Liver (tissue), 9 donors: ENCODE data around the gene LPIN3. TPM values are rescaled to one million over a fixed set of nuclear protein-coding genes. Genes with fewer than 3 reads are reported as not detected.

Experiments used
- DNase-seq: peaks from one replicate; pipeline ENCODE4 v3.0.0-alpha.2; 2017; ENCODE audit warnings: low spot score
- H3K27ac ChIP-seq, 2 donors: one replicate each; pipeline ENCODE4 v1.7.0; 2013; ENCODE audit warnings: inconsistent platforms in 2 of 2, low read length in 2 of 2, control low read depth in 1 of 2, low read depth in 1 of 2, mild to moderate bottlenecking in 1 of 2
- H3K27me3 ChIP-seq, 4 donors: one replicate each; pipeline versions ENCODE4 v1.6.1 to v1.7.0; 2013; ENCODE audit warnings: low read length in 3 of 4, inconsistent platforms in 1 of 4, mild to moderate bottlenecking in 1 of 4, moderate library complexity in 1 of 4; ENCODE audit not compliant: control insufficient read depth in 4 of 4, insufficient read depth in 4 of 4
- H3K36me3 ChIP-seq, 4 donors: one replicate each; pipeline versions ENCODE4 v1.6.1 to v1.7.0; 2013; ENCODE audit warnings: low read length in 3 of 4, mild to moderate bottlenecking in 3 of 4, low read depth in 1 of 4, moderate library complexity in 1 of 4; ENCODE audit not compliant: control insufficient read depth in 4 of 4, insufficient read depth in 3 of 4
- H3K4me1 ChIP-seq, 4 donors: one replicate each; pipeline versions ENCODE4 v1.6.1 to v1.7.0; 2013; ENCODE audit warnings: low read length in 3 of 4, mild to moderate bottlenecking in 3 of 4, moderate library complexity in 1 of 4; ENCODE audit not compliant: control insufficient read depth in 4 of 4, insufficient read depth in 4 of 4
- H3K4me3 ChIP-seq, 3 donors: one replicate each; pipeline versions ENCODE4 v1.6.1 to v1.7.0; 2013; ENCODE audit warnings: low read length in 3 of 3, control low read depth in 1 of 3, low read depth in 1 of 3, mild to moderate bottlenecking in 1 of 3
- H3K9ac ChIP-seq, 2 donors: one replicate each; pipeline ENCODE4 v1.7.0; 2013; ENCODE audit warnings: low read length in 2 of 2, mild to moderate bottlenecking in 2 of 2, moderate library complexity in 2 of 2, control low read depth in 1 of 2, low read depth in 1 of 2
- H3K9me3 ChIP-seq, 4 donors: one replicate each; pipeline versions ENCODE4 v1.6.1 to v1.7.0; 2013; ENCODE audit warnings: low read length in 3 of 4; ENCODE audit not compliant: control insufficient read depth in 4 of 4
- EGR1 ChIP-seq, 2 donors: IDR thresholded peaks; 2 replicates each; pipeline ENCODE4 v1.6.1; 2016 to 2018; ENCODE audit warnings: antibody characterized with exemption in 2 of 2, low read depth in 2 of 2
- FOXA1 ChIP-seq: IDR thresholded peaks from 2 replicates; pipeline ENCODE4 v1.6.1; 2016; ENCODE audit warnings: antibody characterized with exemption
- FOXA2 ChIP-seq: IDR thresholded peaks from 2 replicates; pipeline ENCODE4 v1.6.1; 2016; ENCODE audit warnings: antibody characterized with exemption
- GABPA ChIP-seq, 2 donors: IDR thresholded peaks in 1 of 2; conservative IDR thresholded peaks in 1 of 2; 2 replicates each; pipeline ENCODE4 v1.6.1; 2016; ENCODE audit warnings: antibody characterized with exemption in 2 of 2, mild to moderate bottlenecking in 1 of 2, moderate library complexity in 1 of 2
- HNF4A ChIP-seq, 2 donors: conservative IDR thresholded peaks; 2 replicates each; pipeline ENCODE4 v1.6.1; 2016; ENCODE audit warnings: antibody characterized with exemption in 2 of 2, mild to moderate bottlenecking in 2 of 2
- HNF4G ChIP-seq: IDR thresholded peaks from 2 replicates; pipeline ENCODE4 v1.6.1; 2016; ENCODE audit warnings: antibody characterized with exemption
- JUND ChIP-seq, 2 donors: IDR thresholded peaks; 2 replicates each; pipeline ENCODE4 v1.6.1; 2016; ENCODE audit warnings: antibody characterized with exemption in 2 of 2
- RAD21 ChIP-seq, 2 donors: IDR thresholded peaks; 2 replicates each; pipeline ENCODE4 v1.6.1; 2016; ENCODE audit warnings: antibody characterized with exemption in 2 of 2, mild to moderate bottlenecking in 2 of 2
- RXRA ChIP-seq, 2 donors: IDR thresholded peaks; 2 replicates each; pipeline ENCODE4 v1.6.1; 2017 to 2018; ENCODE audit warnings: antibody characterized with exemption in 2 of 2, mild to moderate bottlenecking in 1 of 2
- SP1 ChIP-seq: IDR thresholded peaks from 2 replicates; pipeline ENCODE4 v1.6.1; 2018; ENCODE audit warnings: antibody characterized with exemption, mild to moderate bottlenecking
- TAF1 ChIP-seq: conservative IDR thresholded peaks from 2 replicates; pipeline ENCODE4 v1.6.1; 2016; ENCODE audit warnings: antibody characterized with exemption, mild to moderate bottlenecking
- YY1 ChIP-seq: IDR thresholded peaks from 2 replicates; pipeline ENCODE4 v1.6.1; 2016; ENCODE audit warnings: antibody characterized with exemption, mild to moderate bottlenecking
- WGBS: extraction: QIAGEN DNeasy Blood & Tissue Kit; methylation state at CpG from one replicate; pipeline ENCODE4 v1.1.7; 2013; 5-methylcytosine and 5-hydroxymethylcytosine counted together
- polyA plus RNA-seq, 2 donors: library from polyadenylated mRNA; stranded (reverse) in 1 of 2; unstranded in 1 of 2; fragments of 200-250 nt in 1 of 2; fragments of >200 nt in 1 of 2; fragmentation: Nextera tagmentation in 1 of 2; extraction: Ambion mirVana in 1 of 2; gene quantifications; one replicate each; pipeline versions ENCODE4 v1.2.1 to v1.2.3, GENCODE V29; 2013 to 2015
- total RNA-seq, 2 donors: library from RNA; depleted of rRNA; stranded (reverse); fragments of >200 nt; gene quantifications; one replicate each; pipeline ENCODE4 v1.2.3, GENCODE V29; 2014
- TF ChIP-seq, protein P1 (sequence below): IDR thresholded peaks from 2 replicates; pipeline ENCODE4 v1.6.1; 2016; ENCODE audit warnings: antibody characterized with exemption
- TF ChIP-seq, protein P2 (sequence below): IDR thresholded peaks from 2 replicates; pipeline ENCODE4 v1.6.1; 2016; ENCODE audit warnings: antibody characterized with exemption
- TF ChIP-seq, protein P3 (sequence below): IDR thresholded peaks from 2 replicates; pipeline ENCODE4 v1.6.1; 2016; ENCODE audit warnings: antibody characterized with exemption, mild to moderate bottlenecking
- TF ChIP-seq, protein P4 (sequence below): fragments of 150-350 bp; IDR thresholded peaks from 2 replicates; pipeline ENCODE4 v1.5.1; 2017; ENCODE audit warnings: improper control_type of control experiment, low read depth, low read length; ENCODE audit not compliant: missing input control
- TF ChIP-seq, protein P5 (sequence below): IDR thresholded peaks from 2 replicates; pipeline ENCODE4 v1.6.1; 2016; ENCODE audit warnings: antibody characterized with exemption
- donor health status: healthy.
- donor health status: healthy.
- donor health status: healthy.
- donor health status: healthy.
- donor health status: healthy.

LPIN3 gene
- total and polyA plus RNA-seq, 4 donors, result 1.5 to 32.4 (median 13.4) TPM

DNA sequence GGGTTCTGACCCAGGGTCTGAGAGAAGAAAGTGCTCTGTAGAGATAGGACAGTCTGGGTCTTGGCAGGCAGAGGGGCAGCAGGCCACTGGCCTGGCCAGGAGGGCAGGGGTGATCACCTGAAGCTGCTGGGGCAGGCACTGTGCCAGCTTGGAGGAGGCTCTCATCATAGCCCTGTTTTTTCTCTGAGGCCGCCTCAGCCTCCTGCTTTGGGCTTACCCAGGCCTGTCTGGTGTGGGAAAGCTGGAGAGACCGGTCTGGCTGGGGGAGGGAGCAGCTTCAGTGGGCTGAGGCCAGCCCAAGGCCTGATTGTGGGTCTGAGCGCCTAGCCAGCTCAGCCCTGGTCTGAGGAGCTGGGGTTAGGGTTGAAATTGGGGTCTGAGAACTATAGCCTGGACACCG is 3.9 kb downstream of the LPIN3 start (continued):
- no peak for TF ChIP-seq TAF1
- TF ChIP-seq HNF4G, result no peak
- TF ChIP-seq RAD21 (IDR thresholded peaks at IDR 0.05), result no peak
- TF ChIP-seq, protein P1, sequence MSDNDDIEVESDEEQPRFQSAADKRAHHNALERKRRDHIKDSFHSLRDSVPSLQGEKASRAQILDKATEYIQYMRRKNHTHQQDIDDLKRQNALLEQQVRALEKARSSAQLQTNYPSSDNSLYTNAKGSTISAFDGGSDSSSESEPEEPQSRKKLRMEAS, result no peak
- no peak for TF ChIP-seq HNF4A (conservative IDR thresholded peaks at IDR 0.05)

DNA sequence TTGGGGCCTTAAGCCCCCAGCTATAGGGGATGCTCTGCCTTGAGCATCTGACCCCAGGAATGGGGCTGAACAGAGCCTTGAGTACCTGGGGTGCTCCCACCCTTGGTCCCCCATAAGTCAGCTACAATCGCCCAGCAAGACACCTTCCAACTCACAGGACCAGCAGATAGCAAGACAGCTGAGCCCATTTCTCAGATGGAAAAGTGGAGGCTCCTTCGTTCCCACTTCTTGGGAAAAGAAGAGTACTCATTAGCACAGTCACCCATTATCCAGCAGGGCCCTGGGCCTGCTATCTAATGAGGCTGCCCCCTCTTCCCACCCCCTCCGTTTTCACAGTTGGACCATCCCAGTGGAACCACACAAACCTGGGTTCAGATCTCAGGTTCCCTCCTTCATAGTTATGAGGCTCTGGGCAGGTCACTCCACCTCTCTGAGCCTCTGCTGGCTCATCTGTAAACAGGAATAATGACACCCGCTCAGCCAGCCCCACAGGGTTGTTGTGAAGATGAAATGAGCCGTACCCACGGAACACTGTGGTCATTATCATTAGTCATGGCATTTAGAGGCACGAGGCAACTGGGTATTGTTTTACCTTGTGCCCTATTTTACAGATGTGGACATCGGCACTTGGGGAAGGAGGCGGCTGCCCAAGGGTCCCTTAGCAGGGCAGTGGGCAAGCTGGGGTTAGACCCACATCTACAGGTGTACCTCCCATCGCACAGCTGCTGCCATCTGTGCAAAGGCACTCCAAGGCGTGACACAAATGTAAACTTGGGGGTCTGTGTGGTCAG is 4.5 kb downstream of the LPIN3 start:
- Histone ChIP-seq H3K36me3 (peaks cover 6 to 38% (median 12%) of the 10 kb centered on the region in 4 donors), H3K4me1 (peaks cover 4 to 36% (median 23%) of the 10 kb centered on the region in 4 donors), H3K27ac (no peak overlapping the region), H3K9me3 (no peaks in the 10 kb centered on the region), H3K27me3 (no peaks in the 10 kb centered on the region), H3K4me3 (no peak overlapping the region), H3K9ac (no peak overlapping the region)
- DNase-seq, result no peak
- 95% methylated on average over 11 of the region's 11 CpGs for WGBS
- TF ChIP-seq GABPA (IDR thresholded peaks at IDR 0.05 in 1 of 2, conservative IDR thresholded peaks at IDR 0.05 in 1 of 2), result no peak
- TF ChIP-seq RAD21 (IDR thresholded peaks at IDR 0.05), result no peak
- TF ChIP-seq JUND (IDR thresholded peaks at IDR 0.05), result no peak
- no peak for TF ChIP-seq SP1
- TF ChIP-seq, protein P2, sequence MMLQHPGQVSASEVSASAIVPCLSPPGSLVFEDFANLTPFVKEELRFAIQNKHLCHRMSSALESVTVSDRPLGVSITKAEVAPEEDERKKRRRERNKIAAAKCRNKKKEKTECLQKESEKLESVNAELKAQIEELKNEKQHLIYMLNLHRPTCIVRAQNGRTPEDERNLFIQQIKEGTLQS, result no peak
- TF ChIP-seq, protein P3, sequence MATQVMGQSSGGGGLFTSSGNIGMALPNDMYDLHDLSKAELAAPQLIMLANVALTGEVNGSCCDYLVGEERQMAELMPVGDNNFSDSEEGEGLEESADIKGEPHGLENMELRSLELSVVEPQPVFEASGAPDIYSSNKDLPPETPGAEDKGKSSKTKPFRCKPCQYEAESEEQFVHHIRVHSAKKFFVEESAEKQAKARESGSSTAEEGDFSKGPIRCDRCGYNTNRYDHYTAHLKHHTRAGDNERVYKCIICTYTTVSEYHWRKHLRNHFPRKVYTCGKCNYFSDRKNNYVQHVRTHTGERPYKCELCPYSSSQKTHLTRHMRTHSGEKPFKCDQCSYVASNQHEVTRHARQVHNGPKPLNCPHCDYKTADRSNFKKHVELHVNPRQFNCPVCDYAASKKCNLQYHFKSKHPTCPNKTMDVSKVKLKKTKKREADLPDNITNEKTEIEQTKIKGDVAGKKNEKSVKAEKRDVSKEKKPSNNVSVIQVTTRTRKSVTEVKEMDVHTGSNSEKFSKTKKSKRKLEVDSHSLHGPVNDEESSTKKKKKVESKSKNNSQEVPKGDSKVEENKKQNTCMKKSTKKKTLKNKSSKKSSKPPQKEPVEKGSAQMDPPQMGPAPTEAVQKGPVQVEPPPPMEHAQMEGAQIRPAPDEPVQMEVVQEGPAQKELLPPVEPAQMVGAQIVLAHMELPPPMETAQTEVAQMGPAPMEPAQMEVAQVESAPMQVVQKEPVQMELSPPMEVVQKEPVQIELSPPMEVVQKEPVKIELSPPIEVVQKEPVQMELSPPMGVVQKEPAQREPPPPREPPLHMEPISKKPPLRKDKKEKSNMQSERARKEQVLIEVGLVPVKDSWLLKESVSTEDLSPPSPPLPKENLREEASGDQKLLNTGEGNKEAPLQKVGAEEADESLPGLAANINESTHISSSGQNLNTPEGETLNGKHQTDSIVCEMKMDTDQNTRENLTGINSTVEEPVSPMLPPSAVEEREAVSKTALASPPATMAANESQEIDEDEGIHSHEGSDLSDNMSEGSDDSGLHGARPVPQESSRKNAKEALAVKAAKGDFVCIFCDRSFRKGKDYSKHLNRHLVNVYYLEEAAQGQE, result no peak
- TF ChIP-seq TAF1, result no peak
- TF ChIP-seq, protein P1, result no peak
- no peak for TF ChIP-seq FOXA1
- TF ChIP-seq RXRA (IDR thresholded peaks at IDR 0.05), result no peak
- TF ChIP-seq, protein P4, sequence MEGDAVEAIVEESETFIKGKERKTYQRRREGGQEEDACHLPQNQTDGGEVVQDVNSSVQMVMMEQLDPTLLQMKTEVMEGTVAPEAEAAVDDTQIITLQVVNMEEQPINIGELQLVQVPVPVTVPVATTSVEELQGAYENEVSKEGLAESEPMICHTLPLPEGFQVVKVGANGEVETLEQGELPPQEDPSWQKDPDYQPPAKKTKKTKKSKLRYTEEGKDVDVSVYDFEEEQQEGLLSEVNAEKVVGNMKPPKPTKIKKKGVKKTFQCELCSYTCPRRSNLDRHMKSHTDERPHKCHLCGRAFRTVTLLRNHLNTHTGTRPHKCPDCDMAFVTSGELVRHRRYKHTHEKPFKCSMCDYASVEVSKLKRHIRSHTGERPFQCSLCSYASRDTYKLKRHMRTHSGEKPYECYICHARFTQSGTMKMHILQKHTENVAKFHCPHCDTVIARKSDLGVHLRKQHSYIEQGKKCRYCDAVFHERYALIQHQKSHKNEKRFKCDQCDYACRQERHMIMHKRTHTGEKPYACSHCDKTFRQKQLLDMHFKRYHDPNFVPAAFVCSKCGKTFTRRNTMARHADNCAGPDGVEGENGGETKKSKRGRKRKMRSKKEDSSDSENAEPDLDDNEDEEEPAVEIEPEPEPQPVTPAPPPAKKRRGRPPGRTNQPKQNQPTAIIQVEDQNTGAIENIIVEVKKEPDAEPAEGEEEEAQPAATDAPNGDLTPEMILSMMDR, result no peak

DNA sequence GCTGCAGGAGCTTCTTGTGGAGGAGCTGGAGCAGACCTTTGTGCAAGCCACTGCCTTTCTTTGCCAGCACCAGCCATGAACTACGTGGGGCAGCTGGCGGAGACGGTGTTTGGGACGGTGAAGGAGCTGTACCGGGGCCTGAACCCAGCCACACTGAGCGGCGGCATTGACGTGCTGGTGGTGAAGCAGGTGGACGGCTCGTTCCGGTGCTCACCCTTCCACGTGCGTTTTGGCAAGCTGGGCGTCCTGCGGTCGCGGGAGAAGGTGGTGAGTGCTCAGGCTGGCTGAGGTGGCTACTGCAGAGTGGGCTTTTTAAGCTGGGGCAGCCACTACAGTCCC is 5.1 kb downstream of the LPIN3 start:
- no peak overlapping the region for H3K27ac ChIP-seq
- H3K27me3 ChIP-seq, result no peaks in the 10 kb centered on the region
- H3K4me1 ChIP-seq, result peaks cover 4 to 32% (median 20%) of the 10 kb centered on the region in 4 donors
- no peak for DNase-seq
- H3K9ac ChIP-seq, result no peak overlapping the region
- peaks cover 6 to 41% (median 15%) of the 10 kb centered on the region in 4 donors for H3K36me3 ChIP-seq
- WGBS, result 96% methylated on average over 17 of the region's 17 CpGs
- H3K9me3 ChIP-seq, result no peaks in the 10 kb centered on the region
- H3K4me3 ChIP-seq, result no peak overlapping the region
- TF ChIP-seq RAD21 (IDR thresholded peaks at IDR 0.05) (no peak), YY1 (no peak), TAF1 (no peak), HNF4A (conservative IDR thresholded peaks at IDR 0.05) (no peak), FOXA1 (no peak), JUND (IDR thresholded peaks at IDR 0.05) (no peak), EGR1 (IDR thresholded peaks at IDR 0.05; ENCODE audit: low read depth in 2 of 2) (no peak), FOXA2 (no peak)
- TF ChIP-seq, protein P5, sequence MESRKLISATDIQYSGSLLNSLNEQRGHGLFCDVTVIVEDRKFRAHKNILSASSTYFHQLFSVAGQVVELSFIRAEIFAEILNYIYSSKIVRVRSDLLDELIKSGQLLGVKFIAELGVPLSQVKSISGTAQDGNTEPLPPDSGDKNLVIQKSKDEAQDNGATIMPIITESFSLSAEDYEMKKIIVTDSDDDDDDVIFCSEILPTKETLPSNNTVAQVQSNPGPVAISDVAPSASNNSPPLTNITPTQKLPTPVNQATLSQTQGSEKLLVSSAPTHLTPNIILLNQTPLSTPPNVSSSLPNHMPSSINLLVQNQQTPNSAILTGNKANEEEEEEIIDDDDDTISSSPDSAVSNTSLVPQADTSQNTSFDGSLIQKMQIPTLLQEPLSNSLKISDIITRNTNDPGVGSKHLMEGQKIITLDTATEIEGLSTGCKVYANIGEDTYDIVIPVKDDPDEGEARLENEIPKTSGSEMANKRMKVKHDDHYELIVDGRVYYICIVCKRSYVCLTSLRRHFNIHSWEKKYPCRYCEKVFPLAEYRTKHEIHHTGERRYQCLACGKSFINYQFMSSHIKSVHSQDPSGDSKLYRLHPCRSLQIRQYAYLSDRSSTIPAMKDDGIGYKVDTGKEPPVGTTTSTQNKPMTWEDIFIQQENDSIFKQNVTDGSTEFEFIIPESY, result no peak
- TF ChIP-seq, protein P1, result no peak
- TF ChIP-seq, protein P2, result no peak
- TF ChIP-seq, protein P4, result no peak
